ENCODE results near the gene TBCD. TPM values are rescaled to one million over a fixed set of nuclear protein-coding genes. Genes with fewer than 3 reads are reported as not detected.

Gene TBCD
- total RNA-seq = 77.5 and 82.8 TPM in 2 replicates

DNA sequence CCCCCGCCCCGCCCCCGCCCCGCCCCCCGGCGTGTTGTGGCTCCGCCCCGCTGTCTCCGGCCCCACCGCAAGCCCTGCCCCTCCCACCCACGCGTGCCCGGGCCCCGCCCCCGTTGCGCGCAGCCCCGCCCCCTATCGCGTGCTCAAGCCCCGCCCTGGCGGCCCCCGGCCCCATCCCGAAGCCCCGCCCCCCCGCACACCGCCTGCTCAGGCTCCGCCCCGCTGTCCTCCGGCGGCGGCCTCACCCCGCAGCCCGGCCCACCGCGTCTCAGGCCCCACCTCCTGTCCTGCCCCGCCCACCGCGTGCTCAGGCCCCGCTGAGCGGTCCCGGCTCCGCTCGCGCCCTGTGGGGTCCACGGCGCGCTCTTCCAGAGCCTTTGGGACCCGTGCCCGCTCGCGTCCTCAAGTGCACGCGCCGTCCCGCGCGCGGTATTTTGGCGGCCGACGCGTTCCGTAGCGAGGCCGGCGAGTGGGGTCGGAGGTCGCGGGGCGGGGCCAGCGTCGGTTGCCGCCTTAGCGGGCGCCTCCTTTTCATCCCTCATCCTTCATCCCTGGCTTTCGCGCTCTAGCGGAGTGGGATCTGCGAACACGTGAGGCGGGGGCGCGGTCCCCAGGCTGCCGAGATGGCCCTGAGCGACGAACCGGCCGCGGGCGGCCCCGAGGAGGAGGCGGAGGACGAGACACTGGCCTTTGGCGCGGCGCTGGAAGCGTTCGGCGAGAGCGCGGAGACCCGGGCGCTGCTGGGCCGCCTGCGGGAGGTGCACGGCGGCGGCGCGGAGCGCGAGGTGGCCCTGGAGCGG is at the start of gene TBCD:
TSS of gene TBCD (plus strand) at position 495 of the 800 bp plus-strand sequence. CDS start at position 624, 129 bp downstream.

GRCh38 chr17:82716203-82717010 is 35.5 kb upstream of the TBCD start, which contains the start of gene FN3KRP:
Gene FN3KRP (plus strand): TSS chr17:82716706. CDS start chr17:82716756, 50 bp downstream.

DNA sequence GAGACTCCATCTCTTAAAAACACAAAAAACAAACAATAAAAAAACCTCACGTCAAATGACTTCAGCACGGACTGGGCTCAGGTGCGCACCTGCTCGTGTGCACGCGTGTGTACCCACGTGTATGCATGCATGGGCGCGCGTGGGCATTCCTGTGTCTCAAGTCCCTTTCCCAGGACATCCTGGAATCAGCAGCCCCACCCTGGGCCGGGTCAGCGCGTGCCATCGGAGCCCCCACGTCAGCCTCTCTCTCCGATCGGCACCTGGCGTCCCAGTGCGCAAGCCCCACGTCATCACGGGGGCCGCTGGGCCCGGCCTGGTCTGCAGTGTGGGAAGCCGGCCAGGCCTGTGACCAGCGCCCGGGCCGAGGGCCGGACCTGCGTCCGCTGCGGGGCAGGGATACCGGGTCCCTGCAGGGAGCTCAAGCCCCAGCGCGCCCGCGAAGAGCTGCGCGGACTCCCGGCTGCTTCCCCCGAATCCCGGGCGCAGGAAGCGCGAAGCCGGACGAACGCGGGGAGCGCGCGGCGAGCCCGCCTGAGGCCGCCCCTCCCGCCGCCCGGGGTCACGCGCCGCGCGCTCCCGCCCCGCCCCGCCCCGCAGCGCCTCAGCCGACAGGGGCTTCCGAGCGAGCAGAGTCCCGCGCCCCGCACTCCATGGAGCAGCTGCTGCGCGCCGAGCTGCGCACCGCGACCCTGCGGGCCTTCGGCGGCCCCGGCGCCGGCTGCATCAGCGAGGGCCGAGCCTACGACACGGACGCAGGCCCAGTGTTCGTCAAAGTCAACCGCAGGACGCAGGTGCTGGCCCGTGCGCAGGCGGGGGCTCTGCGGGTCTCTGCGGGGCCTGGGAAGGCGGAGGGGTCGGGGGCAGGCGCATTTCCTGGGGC is 16.6 kb upstream of the TBCD start, which contains the start of gene FN3K:
TSS of gene FN3K (plus strand) at position 629 of the 880 bp plus-strand sequence. CDS start at position 651, 22 bp downstream.

GRCh38 chr17:82839617-82840292 is 87.9 kb downstream of the TBCD start, which contains the start of gene ZNF750:
Gene ZNF750 (minus strand): TSS chr17:82840022. CDS start chr17:82832454, 7,568 bp downstream.

Other genes with a start within 250 kb of the TBCD start
- 41.1 and 56.4 TPM in 2 replicates for gene FOXK2, start 232.3 kb upstream of the TBCD start, total RNA-seq
- 70.5 and 81.1 TPM in 2 replicates for gene WDR45B, start 103.6 kb upstream of the TBCD start, total RNA-seq
- gene RAB40B, start 53.4 kb upstream of the TBCD start, total RNA-seq = 3.9 and 7.2 TPM in 2 replicates
- 17.8 and 21.8 TPM in 2 replicates for gene FN3KRP, start 35.4 kb upstream of the TBCD start, total RNA-seq
- gene FN3K, start 16.4 kb upstream of the TBCD start, total RNA-seq = 3.7 and 4.9 TPM in 2 replicates
- 0.07 and 0.13 TPM in 2 replicates for gene ZNF750, start 88.0 kb downstream of the TBCD start, total RNA-seq

Data from thoracic aorta endothelial cell (primary cell).